8988T (cell line): ENCODE data around the gene TUT4.

Experiments
- DNase-seq: peaks from one replicate; pipeline ENCODE4 v3.0.0; 2011

The TUT4 gene

DNA sequence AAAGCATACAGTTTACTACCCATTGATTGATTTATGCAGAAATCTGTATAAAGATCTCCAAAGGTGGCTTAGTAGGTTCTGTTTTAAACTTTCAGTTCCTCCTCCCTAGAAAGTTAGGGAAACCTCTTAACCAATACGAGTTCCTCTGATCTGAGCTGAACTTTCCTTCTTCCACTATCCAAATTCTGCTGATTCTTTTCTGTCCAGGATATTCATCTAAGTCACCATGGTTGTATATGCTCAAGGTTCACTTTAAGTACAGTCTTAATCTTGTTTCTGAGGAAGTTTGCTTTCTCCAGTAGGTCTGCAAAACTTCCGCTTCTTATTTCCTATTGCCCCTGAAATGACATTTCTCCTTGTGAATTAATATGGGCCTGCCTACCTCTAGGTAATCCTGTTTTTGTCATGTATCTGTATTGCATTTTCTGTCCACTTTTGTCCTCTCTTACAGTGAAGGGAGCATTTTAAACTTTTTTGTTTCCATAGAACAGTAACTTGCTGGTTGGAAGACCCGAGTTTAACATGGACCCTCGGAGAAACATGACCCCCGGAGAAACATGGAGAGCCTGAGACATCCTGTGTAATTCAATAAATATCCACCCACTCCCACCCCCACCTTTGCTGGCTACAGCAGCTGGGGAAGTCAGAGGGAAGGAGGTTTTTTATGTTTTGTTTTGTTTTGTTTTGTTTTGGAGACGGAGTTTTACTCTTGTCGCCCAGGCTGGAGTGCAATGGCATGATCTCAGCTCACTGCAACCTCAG lies 16.7 kb upstream of the TUT4 start:
- DNase-seq: no peak

DNA sequence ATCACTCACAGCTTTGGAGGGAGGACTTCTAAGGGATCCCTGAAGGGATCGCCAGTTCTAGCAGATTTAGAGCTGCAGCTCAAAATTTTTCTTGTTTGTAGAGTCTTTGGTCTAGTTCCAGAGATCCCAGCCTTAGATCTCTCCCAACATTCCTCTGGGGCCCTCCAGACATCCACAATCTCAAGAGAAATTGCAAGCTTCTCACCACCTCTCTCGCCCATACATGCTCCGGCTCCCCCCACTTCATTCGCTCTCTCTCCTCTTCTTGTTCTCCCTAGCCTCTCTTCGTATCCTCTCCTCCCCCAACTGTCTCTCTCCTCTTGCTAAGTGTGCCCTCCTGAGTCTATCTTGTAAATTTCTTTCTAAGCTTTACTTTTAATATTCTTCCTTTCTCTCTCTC lies 15.1 kb upstream of the TUT4 start:
- no peak for DNase-seq

DNA sequence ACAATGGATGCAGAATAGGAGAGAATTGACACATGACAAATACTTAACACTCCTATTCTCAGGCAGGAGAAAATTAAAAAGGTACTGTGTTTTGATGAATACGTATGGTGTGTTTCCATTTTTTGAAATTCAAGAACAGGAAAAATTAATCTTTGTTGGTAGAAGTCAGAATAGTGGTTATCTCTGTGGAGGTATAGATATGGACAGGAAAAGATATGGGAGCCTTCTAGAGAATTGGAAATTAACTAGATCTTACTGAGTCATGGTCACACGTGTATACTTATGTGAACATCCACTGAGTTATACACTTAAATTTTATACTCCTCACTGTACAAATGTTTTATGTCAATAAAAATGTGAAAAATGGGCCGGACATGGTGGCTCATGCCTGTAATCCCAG lies 9.9 kb upstream of the TUT4 start:
- no peak for DNase-seq

DNA sequence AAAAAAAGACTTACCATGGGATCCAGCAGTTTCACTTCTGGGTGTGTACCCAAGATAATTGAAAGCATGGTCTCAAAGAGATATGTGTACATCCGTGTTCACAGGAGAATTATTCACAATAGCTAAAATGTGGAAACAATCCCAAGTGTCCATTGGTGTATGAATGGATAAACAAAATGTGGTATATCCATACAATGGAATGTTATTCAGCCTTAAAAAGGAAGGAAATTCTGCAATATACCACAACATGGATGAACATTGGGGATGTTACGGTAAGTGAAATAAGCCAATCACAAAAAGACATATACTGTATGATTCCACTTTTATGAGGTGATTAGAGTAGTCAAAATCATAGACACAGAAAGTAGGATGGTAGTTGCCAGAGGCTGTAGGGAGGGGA lies 7.0 kb upstream of the TUT4 start:
- DNase-seq: no peak

DNA sequence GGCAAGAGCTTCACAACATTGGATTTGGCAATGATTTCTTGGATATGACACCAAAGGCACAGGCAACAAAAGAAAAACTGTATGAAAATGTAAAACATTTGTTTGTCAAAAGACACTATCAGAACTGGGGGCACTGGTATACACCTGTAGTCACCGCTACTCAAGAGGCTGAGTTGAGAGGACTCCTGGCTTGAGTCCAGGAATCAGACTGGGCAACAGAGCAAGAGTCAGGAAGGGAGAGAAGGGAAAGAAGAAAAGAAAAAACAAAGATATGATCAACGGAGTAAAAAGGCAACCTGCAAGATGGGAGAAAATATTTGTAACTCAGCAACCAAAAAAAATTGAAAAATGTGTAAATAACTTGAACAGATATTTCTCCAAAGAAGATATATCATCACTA lies 6.0 kb upstream of the TUT4 start:
- DNase-seq: no peak

DNA sequence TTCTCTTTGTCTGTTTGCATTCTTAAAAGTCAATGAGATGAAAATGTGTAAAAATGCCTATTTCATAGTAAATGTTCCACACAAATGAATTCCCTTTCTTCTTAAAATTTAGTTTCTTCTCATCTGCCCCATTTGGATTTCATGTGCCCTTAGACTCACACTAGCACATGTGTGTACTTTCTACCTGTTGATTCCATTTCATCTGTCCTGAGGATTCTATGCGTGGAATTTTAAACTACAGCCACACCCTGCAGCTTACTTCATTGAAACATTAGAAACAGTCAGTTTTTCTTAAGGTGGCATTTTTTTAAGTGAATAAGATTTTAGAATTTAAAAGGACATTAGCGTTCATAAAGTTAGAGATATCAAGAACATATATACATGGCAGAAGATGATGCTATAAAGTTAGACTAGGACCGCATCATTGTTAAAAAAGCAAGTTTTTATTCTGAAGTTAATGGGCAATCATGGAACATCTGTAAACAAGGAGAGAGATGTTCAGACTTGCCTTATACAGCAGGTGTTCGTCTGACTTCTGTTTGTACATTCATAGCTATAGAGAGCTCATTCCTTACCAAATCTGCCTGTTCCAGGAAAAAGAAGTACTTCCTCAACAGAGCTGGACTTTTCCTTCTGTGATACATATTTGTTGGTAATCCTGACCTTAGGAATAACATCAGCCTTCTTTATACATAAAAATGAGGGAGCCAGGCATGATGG lies 3.9 kb upstream of the TUT4 start:
- DNase-seq: no peak

DNA sequence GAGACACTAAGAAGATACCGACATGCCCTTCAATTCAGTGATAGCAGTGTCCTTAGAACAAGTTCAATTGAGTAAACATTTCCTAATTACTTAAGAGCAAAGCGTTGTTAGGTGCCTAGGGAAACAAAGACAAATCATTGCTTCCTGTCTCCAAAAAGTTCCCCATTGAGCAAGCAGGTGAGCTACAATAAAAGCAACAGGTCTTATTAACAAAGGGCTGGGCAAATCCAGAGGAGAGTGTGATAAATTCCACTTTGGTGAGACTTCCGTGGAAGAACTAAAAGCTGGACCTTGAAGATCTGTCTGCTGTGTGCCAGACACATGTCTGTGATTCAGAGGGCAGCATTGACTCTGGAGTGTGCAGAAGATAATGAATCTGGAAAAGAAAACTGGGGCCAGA lies 1.9 kb upstream of the TUT4 start:
- no peak for DNase-seq

DNA sequence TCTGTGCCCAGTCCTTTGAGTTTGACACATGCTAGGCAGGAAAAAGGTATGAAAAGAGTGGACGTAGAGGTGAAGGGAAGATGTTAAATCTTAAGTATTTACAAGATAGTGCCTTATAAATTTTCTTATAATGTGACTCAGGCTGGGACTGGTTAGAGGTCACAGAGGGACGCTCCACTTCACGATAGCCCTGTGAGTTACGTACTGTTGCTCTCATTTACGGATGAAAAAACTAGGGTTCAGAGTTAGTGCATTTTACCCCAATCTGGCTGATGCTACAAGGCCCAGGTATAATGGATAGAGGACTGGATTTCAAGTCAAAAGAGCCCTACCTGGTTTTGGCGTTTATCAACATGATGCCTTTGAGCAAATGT lies 1.4 kb upstream of the TUT4 start:
- DNase-seq: no peak

DNA sequence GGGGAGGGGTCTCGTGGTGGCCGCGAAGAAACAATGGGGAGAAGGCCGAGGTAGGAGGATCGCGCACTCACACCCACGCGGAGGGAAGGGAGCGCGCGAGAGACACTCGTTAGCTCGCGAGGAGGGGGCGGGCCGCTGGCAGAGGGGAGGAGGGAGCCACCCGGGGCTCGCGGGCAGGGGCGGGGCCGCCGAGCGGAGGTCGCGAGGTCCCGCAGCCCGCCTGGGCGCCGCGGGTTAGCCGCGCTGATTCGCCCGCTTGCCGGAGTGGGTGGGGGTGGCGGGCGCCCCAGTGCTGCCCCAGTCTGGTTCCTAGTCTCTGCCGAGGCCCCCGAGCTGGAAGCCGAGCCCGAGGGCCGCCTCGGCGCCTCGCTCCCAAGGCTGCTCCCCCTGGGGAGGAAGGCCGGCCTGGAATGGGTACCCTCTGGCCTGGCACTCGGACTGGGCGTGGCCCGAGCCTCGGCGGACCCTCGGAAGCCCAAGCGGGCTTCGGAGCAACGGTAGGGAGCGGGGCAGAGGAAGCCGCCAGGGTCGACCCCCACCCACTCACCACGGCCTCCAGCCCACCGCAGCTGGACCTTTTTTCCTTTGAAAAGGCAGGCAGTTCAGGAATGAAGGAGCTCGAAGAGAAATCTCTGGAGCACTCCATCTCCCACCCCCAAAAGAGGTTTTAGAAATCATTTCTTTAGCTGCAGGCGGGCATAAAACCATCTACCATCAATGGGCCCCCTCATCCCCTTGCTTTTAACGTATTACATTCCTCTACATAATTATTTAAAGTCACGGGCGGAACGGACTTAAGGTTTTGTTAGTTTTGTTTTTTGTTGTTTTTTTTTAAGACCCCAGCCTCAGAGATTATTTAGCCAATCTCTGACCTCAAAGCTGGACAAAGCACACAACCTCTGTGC lies 722 bp upstream of the TUT4 start:
- DNase-seq: no peak

DNA sequence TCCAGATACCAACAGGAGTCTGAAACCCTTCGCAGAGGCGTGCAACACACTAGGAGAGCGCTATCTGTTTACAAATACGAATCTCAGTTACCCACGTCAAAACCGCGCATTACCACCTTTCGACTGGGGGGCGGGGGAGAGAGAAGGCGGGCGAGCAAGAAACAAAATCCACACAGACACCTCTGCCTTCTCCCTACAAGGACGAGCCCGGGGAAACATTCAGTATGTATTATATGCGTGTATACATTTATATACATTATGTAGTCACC lies 722 bp downstream of the TUT4 start:
- no peak for DNase-seq

DNA sequence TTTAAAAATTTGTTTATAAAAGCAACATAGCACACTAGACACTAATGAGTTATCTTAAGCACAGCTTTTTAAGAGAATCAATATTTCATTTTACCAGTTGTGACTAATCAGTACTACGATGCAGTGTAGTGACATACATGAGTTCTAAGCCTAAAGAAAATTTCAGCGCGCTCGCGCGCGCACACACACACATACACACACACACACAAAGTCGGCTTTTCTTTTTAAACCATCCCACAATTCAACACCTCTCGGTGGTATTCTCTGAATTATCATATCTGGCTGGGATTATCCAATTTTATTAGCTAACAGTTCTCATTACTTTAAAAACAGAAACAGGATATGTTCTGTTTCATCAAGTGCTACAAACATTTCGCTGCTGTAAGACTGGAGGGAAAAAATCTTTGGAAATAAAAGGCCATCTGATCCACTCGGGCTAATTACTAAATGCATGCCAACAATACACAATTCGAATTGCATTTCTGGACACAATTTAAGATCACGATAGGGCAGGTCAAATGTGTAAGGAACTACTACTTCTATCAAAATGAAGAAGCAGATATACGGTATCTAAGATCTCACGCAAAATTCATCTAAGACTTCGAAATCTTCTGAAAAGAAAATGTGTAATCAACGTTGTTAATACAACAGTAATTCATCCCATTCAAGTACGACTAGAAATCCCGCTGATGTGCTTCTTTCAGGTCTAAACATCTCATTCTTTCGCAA lies 1.2 kb downstream of the TUT4 start:
- DNase-seq: no peak

DNA sequence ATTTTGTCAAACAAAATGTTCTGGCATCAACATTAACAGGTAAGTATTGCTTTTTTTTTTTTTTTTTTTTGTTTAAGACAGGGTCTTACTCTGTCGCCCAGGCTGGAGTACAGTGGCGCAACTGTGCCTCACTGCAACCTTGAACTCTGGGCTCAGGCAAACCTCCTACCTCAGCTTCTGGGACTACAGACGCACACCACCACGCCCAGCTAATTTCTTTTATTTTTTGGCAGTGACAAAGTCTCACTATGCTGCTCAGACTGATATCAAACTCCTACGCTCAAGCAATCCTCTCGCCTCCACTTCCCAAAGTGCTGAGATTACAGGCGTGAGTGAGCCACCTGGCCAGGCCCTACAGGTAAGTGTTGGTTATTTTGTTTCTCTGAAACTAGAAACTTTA lies 2.4 kb downstream of the TUT4 start:
- no peak for DNase-seq

DNA sequence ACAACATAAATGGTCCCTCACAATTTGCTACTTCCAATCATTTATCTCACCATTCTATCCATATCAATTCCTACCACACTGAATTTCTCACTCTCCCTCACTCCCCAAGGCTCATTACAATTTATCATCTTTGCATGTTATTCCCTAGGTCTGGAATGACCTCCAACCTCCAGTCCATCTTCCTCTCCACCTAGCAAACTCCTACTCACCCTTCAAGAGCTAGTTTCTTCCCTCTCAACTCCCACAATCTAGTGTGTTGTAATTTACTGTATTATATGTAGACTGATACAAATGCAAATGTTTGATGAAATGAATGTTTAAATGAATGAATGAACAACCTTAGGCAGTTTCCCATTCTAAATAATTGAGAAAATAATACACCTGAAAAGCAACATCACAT lies 3.6 kb downstream of the TUT4 start:
- DNase-seq: no peak

DNA sequence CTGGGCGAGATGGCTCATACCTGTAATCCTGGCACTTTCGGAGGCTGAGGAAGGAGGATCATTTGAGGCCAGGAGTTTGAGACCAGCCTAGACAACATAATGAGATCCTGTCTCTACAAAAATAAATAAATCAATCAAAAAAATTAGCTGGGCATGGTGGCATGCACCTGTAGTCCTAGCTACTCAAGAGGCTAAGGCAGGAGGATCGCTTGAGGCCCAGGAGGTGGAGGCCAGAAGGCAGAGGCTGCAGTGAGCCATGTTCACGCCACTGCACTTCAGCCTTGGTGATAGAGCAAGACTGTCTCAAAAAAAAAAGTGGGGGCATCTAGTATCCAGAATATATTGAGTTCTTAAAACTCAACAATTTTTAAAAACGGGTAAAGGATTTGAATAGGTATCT lies 6.0 kb downstream of the TUT4 start:
- no peak for DNase-seq

DNA sequence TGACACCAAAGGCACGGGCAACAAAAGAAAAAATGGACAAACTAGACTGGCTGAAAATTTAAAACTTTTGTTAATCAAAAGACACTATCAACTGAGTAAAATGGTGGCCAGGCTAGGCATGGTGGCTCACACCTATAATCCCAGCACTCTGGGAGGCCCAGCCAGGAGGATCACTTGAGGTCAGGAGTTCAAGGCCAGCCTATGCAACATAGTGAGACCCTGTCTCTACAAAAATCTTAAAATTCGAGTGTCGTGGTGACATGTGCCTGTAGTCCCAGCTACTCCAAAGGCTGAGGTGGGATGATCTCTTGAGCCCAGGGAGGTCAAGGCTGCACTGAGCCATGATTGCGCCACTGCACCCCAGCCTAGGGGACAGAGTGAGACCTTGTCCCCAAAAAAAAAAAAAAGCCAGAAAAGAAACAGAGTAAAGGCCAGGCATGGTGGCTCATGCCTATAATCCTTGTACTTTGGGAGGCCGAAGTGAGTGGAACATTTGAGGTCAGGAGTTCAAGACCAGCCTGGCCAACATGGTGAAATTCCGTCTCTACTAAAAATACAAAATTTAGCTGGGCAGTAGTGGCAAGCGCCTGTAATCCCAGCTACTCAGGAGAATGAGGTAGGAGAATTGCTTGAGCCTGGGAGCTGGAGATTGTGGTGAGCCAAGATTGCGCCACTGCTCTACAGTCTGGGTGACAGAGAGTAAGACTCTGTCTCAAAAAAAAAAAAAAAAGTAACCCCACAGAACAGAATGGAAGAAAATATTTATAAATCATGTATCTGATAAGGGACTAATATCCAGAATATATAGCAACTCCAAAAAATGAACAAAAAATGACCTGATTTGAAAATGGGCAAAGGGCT lies 8.0 kb downstream of the TUT4 start:
- no peak for DNase-seq

DNA sequence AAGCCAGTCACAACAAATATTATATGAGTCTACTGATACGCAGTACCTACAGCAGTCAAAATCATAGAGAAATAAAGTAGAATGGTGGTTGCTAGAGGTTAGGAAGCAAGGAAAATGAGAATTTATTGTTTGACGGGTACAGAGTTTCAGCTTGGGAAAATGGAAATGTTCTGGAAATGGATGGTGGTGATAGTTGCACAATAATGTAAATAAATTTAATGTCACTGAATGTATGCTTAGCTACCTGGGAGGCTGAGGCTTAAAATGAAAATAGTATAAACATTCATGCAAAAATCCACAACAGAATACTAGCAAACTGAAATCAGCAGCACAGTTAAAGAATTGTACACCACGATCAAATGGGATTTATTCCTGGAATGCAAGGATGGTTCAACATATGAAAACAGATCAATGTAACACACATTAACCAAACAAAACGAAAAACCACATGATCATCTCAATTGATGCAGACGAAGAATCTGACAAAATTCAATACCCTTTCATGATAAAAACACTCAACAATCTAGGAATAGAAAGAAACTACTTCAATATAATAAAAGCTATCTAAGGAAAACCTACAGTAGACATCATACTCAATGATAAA lies 10.7 kb downstream of the TUT4 start:
- DNase-seq: no peak

DNA sequence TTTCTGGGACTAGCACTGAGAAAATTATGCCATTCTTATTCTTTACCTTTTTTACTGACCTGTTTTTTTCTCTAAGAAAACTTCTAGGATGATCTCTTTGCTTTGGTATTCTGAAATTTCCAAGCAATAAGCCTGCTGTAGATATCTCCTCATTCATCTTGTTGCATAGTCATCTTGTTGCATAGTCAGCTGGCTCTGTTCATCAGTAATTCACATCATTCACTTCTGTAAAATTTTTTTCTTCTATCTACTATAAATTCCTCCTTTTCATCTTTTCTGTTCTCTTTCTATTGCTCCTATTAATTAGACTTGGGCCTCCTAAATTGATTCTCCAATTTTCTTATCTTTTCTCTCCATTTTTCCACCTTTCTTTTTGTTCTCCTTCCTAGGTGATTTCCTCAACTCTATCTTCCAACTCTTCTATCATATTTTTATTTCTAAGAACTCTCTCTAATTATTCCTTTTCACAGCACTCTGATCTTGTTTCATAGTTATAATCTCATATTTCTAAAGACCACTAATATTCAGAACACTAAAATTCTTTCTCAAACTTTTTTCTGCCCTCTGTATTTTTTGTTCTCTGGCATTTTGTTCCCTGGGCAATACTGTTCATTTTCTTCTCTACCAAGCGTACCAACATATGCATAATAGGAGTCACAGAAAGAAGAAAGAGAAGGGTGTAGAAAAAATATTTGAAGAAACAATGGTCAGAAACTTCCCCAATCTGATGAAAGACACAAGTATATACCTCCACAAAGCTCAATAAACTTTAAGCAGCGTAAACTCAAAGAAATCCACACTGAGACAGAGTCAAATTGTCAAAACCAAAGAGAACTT lies 17.7 kb downstream of the TUT4 start:
- DNase-seq: no peak

DNA sequence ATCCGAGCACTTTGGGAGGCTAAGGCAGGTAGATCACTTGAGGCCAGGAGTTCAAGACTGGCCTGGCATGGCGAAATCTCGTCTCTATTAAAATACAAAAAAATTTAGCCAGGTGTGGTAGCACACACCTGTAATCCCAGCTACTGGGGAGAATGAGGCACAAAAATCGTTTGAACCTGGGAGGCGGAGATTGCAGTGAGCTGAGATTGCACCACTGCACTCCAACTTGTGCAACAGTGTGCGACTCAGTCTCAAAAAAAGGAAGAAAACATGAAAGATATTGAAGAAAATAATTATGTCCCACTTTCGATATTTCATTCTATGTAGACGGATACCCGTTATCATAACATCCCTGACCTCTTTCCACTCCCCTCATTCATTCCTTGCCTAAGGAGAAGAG lies 19.2 kb downstream of the TUT4 start:
- no peak for DNase-seq

DNA sequence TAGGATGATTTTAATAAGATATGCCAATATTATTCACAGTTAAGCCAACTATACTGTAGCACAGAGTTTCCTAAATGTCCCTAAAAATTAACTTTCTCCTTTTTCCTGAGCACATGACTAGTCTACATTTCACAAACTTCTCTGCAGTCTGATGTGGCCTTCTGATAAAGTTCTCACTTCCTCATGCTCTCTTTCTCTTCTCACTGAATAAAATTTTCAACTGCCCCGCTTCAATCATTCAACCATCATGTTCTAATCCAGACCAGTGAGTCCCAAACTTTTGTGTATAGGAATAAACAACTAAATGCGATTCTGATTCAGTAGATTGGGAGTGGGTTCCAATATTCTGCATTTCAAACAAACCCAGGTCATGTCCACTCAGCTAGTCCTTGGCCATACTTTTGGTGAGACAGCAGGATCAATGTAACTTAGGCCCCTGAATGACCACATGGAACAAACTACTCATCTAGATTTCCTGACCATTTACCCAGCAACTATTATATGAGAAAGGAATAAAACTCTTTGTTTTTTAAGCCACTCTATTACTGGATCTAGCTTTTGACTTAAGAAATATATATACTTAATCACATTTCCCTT lies 20.1 kb downstream of the TUT4 start:
- DNase-seq: no peak

DNA sequence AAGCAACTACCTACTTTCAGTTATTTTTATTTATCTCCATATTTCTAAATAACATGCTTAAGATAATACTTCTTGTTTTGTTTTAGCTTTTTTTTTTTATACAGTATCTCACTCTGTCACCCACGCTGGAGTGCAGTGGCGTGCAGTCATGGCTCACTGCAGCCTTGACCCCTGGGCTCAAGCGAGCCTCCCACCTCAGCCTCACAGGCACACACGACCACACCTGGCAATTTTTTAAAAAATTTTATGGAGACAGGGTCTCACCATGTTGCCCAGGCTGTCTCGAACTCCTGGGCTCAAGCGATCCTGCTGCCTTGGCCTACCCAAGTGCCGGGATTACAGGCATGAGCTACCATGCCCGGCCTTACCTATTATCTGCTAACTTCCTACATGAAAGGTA lies 20.6 kb downstream of the TUT4 start:
- no peak for DNase-seq
